ENCODE results near the gene MSH2.
"Not testable (repeated sequence)": the region's sequence is repeated elsewhere in the genome, so short reads cannot be mapped to it uniquely, and the experiment has no call there.

Gene MSH2

DNA sequence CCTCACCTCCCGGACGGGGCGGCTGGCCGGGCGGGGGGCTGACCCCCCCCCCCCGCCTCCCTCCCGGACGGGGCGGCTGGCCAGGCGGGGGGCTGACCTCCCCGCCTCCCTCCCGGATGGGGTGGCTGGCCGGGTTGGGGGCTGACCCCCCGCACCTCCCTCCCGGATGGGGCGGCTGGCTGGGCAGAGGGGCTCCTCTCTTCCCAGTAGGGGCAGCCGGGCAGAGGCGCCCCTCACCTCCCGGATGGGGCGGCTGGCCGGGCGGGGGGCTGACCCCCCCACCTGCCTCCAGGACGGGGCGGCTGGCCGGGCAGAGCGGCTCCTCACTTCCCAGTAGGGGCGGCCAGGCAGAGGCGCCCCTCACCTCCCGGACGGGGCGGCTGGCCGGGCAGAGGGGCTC, 30.1 kb downstream of the MSH2 start:
- H3K36me3 ChIP-seq (ENCODE audit: control insufficient read depth, insufficient read depth, low read length), result peaks cover 13% of the 10 kb centered on the region
- H3K4me3 ChIP-seq (ENCODE audit: insufficient read depth, low read depth, low read length, poor library complexity, severe bottlenecking); H3K27me3 ChIP-seq (replicated peaks; ENCODE audit: control insufficient read depth, insufficient read depth, low read length, poor library complexity, severe bottlenecking); H3K27ac ChIP-seq (ENCODE audit: insufficient read depth, low read length, poor library complexity, severe bottlenecking); H3K4me1 ChIP-seq (ENCODE audit: control insufficient read depth, insufficient read depth, low read length, poor library complexity, severe bottlenecking); DNase-seq; H3K9me3 ChIP-seq (ENCODE audit: control insufficient read depth, low read length): not testable (repeated sequence)

- DNase-seq; H3K4me3 ChIP-seq (ENCODE audit: insufficient read depth, low read depth, low read length, poor library complexity, severe bottlenecking); H3K27ac ChIP-seq (ENCODE audit: insufficient read depth, low read length, poor library complexity, severe bottlenecking); H3K9me3 ChIP-seq (ENCODE audit: control insufficient read depth, low read length); H3K27me3 ChIP-seq (replicated peaks; ENCODE audit: control insufficient read depth, insufficient read depth, low read length, poor library complexity, severe bottlenecking); H3K4me1 ChIP-seq (ENCODE audit: control insufficient read depth, insufficient read depth, low read length, poor library complexity, severe bottlenecking): not testable (repeated sequence)
- H3K36me3 ChIP-seq (ENCODE audit: control insufficient read depth, insufficient read depth, low read length), result peaks cover 13% of the 10 kb centered on the region
Observed at GRCh38 chr2:47433445-47433844, 30.5 kb downstream of the MSH2 start.

DNA sequence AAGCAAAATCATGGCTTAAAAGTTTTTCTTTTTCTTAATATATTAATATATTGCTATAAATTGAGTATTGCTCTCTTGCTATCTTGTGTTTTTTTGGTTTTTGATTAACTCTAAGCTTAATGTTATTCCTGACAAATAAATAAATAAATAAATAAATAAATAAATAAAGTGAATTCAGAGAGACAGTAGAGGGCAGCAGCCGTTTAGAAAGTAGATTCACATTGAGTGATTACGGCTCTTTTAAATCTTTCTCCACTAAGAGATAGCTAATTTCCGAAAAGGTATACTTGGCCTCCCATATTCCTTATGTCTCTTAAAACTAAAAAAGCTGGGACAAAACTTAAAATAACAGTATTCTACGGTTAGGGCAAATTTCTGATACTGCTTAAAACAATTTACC, 34.3 kb downstream of the MSH2 start:
- H3K4me1 ChIP-seq (ENCODE audit: control insufficient read depth, insufficient read depth, low read length, poor library complexity, severe bottlenecking), result no peaks in the 10 kb centered on the region
- H3K4me3 ChIP-seq (ENCODE audit: insufficient read depth, low read depth, low read length, poor library complexity, severe bottlenecking), result no peak overlapping the region
- no peaks in the 10 kb centered on the region for H3K36me3 ChIP-seq (ENCODE audit: control insufficient read depth, insufficient read depth, low read length)
- H3K27ac ChIP-seq (ENCODE audit: insufficient read depth, low read length, poor library complexity, severe bottlenecking), result no peak overlapping the region
- H3K27me3 ChIP-seq (replicated peaks; ENCODE audit: control insufficient read depth, insufficient read depth, low read length, poor library complexity, severe bottlenecking), result no peaks in the 10 kb centered on the region
- no peak for DNase-seq
- H3K9me3 ChIP-seq (ENCODE audit: control insufficient read depth, low read length), result no peaks in the 10 kb centered on the region

DNA sequence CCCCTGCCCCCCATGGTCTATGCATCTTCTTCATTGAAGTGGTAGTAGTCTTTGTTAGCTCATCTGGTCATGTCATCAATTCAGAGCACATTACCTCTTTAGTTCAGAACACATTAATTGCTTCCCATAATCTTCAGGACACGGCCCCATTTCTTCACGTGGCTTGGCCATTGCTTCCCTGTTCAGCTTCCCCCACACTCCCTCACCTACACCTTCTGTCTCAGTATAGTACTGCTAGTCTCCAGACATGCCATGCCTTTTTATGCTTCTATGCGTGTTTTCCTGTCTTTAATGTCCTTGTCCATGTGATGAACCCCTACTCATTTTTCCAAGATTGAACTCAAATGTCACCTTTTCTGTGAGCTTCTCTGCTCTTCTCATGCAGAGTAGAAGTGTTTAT, 35.1 kb downstream of the MSH2 start:
- Histone ChIP-seq H3K4me3 (ENCODE audit: insufficient read depth, low read depth, low read length, poor library complexity, severe bottlenecking) (no peak overlapping the region), H3K27ac (ENCODE audit: insufficient read depth, low read length, poor library complexity, severe bottlenecking) (no peak overlapping the region), H3K27me3 (replicated peaks; ENCODE audit: control insufficient read depth, insufficient read depth, low read length, poor library complexity, severe bottlenecking) (no peaks in the 10 kb centered on the region), H3K36me3 (ENCODE audit: control insufficient read depth, insufficient read depth, low read length) (no peaks in the 10 kb centered on the region), H3K9me3 (ENCODE audit: control insufficient read depth, low read length) (no peaks in the 10 kb centered on the region), H3K4me1 (ENCODE audit: control insufficient read depth, insufficient read depth, low read length, poor library complexity, severe bottlenecking) (no peaks in the 10 kb centered on the region)
- DNase-seq, result no peak

DNA sequence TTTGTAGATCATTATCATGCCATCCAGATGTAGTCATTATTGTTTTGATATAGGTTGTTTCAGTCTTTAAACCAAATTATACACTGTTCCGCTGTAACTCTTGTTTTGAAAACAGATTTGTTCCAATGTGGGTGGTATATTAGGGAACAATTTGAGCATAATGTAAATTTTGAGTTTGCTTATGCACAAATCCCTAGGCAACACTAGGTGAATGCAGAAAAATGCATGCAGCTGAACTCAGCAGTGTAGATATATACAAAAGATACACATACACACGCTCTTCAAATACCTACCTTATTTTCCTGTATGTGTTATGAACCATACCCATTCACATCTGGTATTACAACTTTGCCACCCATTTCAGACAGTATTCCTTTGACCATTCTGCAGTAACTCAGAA, 35.8 kb downstream of the MSH2 start:
- DNase-seq, result no peak
- no peaks in the 10 kb centered on the region for H3K9me3 ChIP-seq (ENCODE audit: control insufficient read depth, low read length)
- no peak overlapping the region for H3K27ac ChIP-seq (ENCODE audit: insufficient read depth, low read length, poor library complexity, severe bottlenecking)
- no peak overlapping the region for H3K4me3 ChIP-seq (ENCODE audit: insufficient read depth, low read depth, low read length, poor library complexity, severe bottlenecking)
- no peaks in the 10 kb centered on the region for H3K36me3 ChIP-seq (ENCODE audit: control insufficient read depth, insufficient read depth, low read length)
- no peaks in the 10 kb centered on the region for H3K4me1 ChIP-seq (ENCODE audit: control insufficient read depth, insufficient read depth, low read length, poor library complexity, severe bottlenecking)
- no peaks in the 10 kb centered on the region for H3K27me3 ChIP-seq (replicated peaks; ENCODE audit: control insufficient read depth, insufficient read depth, low read length, poor library complexity, severe bottlenecking)

GRCh38 chr2:47451790-47452189, 48.8 kb downstream of the MSH2 start:
- Histone ChIP-seq H3K9me3 (ENCODE audit: control insufficient read depth, low read length) (no peaks in the 10 kb centered on the region), H3K4me3 (ENCODE audit: insufficient read depth, low read depth, low read length, poor library complexity, severe bottlenecking) (no peak overlapping the region)

GRCh38 chr2:47452761-47453160, 49.8 kb downstream of the MSH2 start:
- no peaks in the 10 kb centered on the region for H3K9me3 ChIP-seq (ENCODE audit: control insufficient read depth, low read length)
- peaks cover 5% of the 10 kb centered on the region for H3K36me3 ChIP-seq (ENCODE audit: control insufficient read depth, insufficient read depth, low read length)
- no peak for DNase-seq
- H3K4me1 ChIP-seq (ENCODE audit: control insufficient read depth, insufficient read depth, low read length, poor library complexity, severe bottlenecking), result no peaks in the 10 kb centered on the region
- no peak overlapping the region for H3K27ac ChIP-seq (ENCODE audit: insufficient read depth, low read length, poor library complexity, severe bottlenecking)
- H3K4me3 ChIP-seq (ENCODE audit: insufficient read depth, low read depth, low read length, poor library complexity, severe bottlenecking), result no peak overlapping the region
- H3K27me3 ChIP-seq (replicated peaks; ENCODE audit: control insufficient read depth, insufficient read depth, low read length, poor library complexity, severe bottlenecking), result no peaks in the 10 kb centered on the region

More at GRCh38 chr2:47451790-47452189, 48.8 kb downstream of the MSH2 start:
- no peak for DNase-seq
- Histone ChIP-seq H3K27ac (ENCODE audit: insufficient read depth, low read length, poor library complexity, severe bottlenecking) (no peak overlapping the region), H3K36me3 (ENCODE audit: control insufficient read depth, insufficient read depth, low read length) (peaks cover 5% of the 10 kb centered on the region), H3K4me1 (ENCODE audit: control insufficient read depth, insufficient read depth, low read length, poor library complexity, severe bottlenecking) (no peaks in the 10 kb centered on the region), H3K27me3 (replicated peaks; ENCODE audit: control insufficient read depth, insufficient read depth, low read length, poor library complexity, severe bottlenecking) (no peaks in the 10 kb centered on the region)

- H3K27me3 ChIP-seq (replicated peaks; ENCODE audit: control insufficient read depth, insufficient read depth, low read length, poor library complexity, severe bottlenecking); H3K9me3 ChIP-seq (ENCODE audit: control insufficient read depth, low read length); H3K27ac ChIP-seq (ENCODE audit: insufficient read depth, low read length, poor library complexity, severe bottlenecking); H3K4me1 ChIP-seq (ENCODE audit: control insufficient read depth, insufficient read depth, low read length, poor library complexity, severe bottlenecking); H3K4me3 ChIP-seq (ENCODE audit: insufficient read depth, low read depth, low read length, poor library complexity, severe bottlenecking); H3K36me3 ChIP-seq (ENCODE audit: control insufficient read depth, insufficient read depth, low read length); DNase-seq: not testable (repeated sequence)
Observed at GRCh38 chr2:47454818-47455217, 51.9 kb downstream of the MSH2 start.

GRCh38 chr2:47455411-47455810, 52.5 kb downstream of the MSH2 start:
- Histone ChIP-seq H3K27me3 (replicated peaks; ENCODE audit: control insufficient read depth, insufficient read depth, low read length, poor library complexity, severe bottlenecking) (no peaks in the 10 kb centered on the region), H3K27ac (ENCODE audit: insufficient read depth, low read length, poor library complexity, severe bottlenecking) (no peak overlapping the region), H3K36me3 (ENCODE audit: control insufficient read depth, insufficient read depth, low read length) (peaks cover 5% of the 10 kb centered on the region), H3K9me3 (ENCODE audit: control insufficient read depth, low read length) (no peaks in the 10 kb centered on the region), H3K4me1 (ENCODE audit: control insufficient read depth, insufficient read depth, low read length, poor library complexity, severe bottlenecking) (no peaks in the 10 kb centered on the region), H3K4me3 (ENCODE audit: insufficient read depth, low read depth, low read length, poor library complexity, severe bottlenecking) (no peak overlapping the region)
- DNase-seq, result no peak

DNA sequence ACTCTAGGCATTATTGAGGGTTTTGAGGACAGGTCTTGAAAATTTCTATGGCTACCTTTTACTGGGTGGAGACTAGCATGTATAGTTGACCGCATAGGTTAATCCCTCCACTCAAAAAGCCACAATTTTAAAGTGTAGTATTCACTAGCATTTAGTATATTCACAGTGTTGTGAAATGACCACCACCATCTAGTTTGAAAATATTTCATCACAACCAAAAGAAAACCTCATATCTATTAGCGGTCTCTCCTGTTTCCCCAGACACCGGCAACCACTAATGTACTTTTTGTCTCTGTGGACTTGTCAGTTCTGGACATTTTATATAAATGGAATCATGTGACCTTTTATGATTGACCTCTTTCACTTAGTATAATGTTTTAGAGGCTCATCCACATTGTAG, 53.9 kb downstream of the MSH2 start:
- no peak overlapping the region for H3K27ac ChIP-seq (ENCODE audit: insufficient read depth, low read length, poor library complexity, severe bottlenecking)

DNA sequence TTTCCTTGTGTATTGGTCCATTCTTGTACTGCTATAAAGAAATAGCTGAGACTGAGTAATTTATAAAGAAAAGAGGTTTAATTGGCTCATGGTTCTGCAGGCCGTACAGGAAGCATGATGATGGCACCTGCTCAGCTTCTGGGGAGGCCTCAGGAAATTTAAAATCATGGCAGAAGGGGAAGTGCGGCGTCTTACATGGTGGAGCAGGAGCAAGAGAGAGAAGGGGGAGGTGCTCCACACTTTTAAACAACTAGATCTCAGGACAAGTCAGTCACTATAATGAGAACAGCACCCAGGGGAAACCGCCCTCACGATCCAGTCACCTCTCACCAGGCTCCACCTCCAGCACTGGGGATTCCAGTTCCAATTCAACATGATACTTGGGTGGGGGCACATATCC, 54.3 kb downstream of the MSH2 start:
- Histone ChIP-seq H3K4me3 (ENCODE audit: insufficient read depth, low read depth, low read length, poor library complexity, severe bottlenecking) (no peak overlapping the region), H3K9me3 (ENCODE audit: control insufficient read depth, low read length) (no peaks in the 10 kb centered on the region), H3K4me1 (ENCODE audit: control insufficient read depth, insufficient read depth, low read length, poor library complexity, severe bottlenecking) (no peaks in the 10 kb centered on the region), H3K27ac (ENCODE audit: insufficient read depth, low read length, poor library complexity, severe bottlenecking) (no peak overlapping the region), H3K27me3 (replicated peaks; ENCODE audit: control insufficient read depth, insufficient read depth, low read length, poor library complexity, severe bottlenecking) (no peaks in the 10 kb centered on the region), H3K36me3 (ENCODE audit: control insufficient read depth, insufficient read depth, low read length) (no peaks in the 10 kb centered on the region)
- DNase-seq, result no peak

More for the DNA sequence above, 53.9 kb downstream of the MSH2 start:
- no peaks in the 10 kb centered on the region for H3K27me3 ChIP-seq (replicated peaks; ENCODE audit: control insufficient read depth, insufficient read depth, low read length, poor library complexity, severe bottlenecking)
- no peaks in the 10 kb centered on the region for H3K4me1 ChIP-seq (ENCODE audit: control insufficient read depth, insufficient read depth, low read length, poor library complexity, severe bottlenecking)
- DNase-seq, result no peak
- no peaks in the 10 kb centered on the region for H3K36me3 ChIP-seq (ENCODE audit: control insufficient read depth, insufficient read depth, low read length)
- no peaks in the 10 kb centered on the region for H3K9me3 ChIP-seq (ENCODE audit: control insufficient read depth, low read length)
- no peak overlapping the region for H3K4me3 ChIP-seq (ENCODE audit: insufficient read depth, low read depth, low read length, poor library complexity, severe bottlenecking)
